Mesenchymal stem cell (in vitro differentiated cells and primary cell): ENCODE data around the gene DNAJC30.
"Not testable (repeated sequence)": the region's sequence is repeated elsewhere in the genome, so short reads cannot be mapped to it uniquely, and the experiment has no call there.

Experiments used
- DNase-seq: peaks from one replicate; pipeline ENCODE4 v3.0.0-alpha.2; 2013
- H2AFZ ChIP-seq: one replicate; pipeline ENCODE4 v1.6.1; 2013; ENCODE audit warnings: low read depth, mild to moderate bottlenecking, control low read depth, inconsistent platforms, low read length, moderate library complexity
- H2AK5ac ChIP-seq: 2 replicates; pipeline ENCODE4 v1.6.1; 2013; ENCODE audit warnings: low read length, moderate library complexity, mild to moderate bottlenecking, inconsistent platforms; ENCODE audit not compliant: severe bottlenecking
- H2BK120ac ChIP-seq: one replicate; pipeline ENCODE4 v1.6.1; 2013; ENCODE audit warnings: low read depth, mild to moderate bottlenecking, inconsistent platforms, low read length, moderate library complexity
- H2BK12ac ChIP-seq, 2 experiments: one replicate each; pipeline ENCODE4 v1.6.1; 2013; ENCODE audit warnings: inconsistent platforms in 2 of 2, low read length in 2 of 2, mild to moderate bottlenecking in 2 of 2, moderate library complexity in 2 of 2, control low read depth in 1 of 2
- H2BK15ac ChIP-seq: one replicate; pipeline ENCODE4 v1.6.1; 2013; ENCODE audit warnings: mild to moderate bottlenecking, low read depth, inconsistent platforms; ENCODE audit not compliant: poor library complexity, severe bottlenecking
- H2BK5ac ChIP-seq: 2 replicates; pipeline ENCODE4 v1.6.1; 2013; ENCODE audit warnings: low read depth, mild to moderate bottlenecking, low read length, control low read depth, inconsistent platforms; ENCODE audit not compliant: poor library complexity, severe bottlenecking
- H3K14ac ChIP-seq, 2 experiments: one replicate each; pipeline ENCODE4 v1.6.1; 2013; ENCODE audit warnings: inconsistent platforms in 2 of 2, low read length in 2 of 2, control low read depth in 1 of 2, mild to moderate bottlenecking in 1 of 2, moderate library complexity in 1 of 2
- H3K18ac ChIP-seq, 2 experiments: one replicate each; pipeline ENCODE4 v1.6.1; 2013; ENCODE audit warnings: inconsistent platforms in 2 of 2, low read length in 2 of 2, control low read depth in 1 of 2, low read depth in 1 of 2, mild to moderate bottlenecking in 1 of 2
- H3K23ac ChIP-seq, 2 experiments: one replicate each; pipeline ENCODE4 v1.6.1; 2013; ENCODE audit warnings: inconsistent platforms in 2 of 2, low read length in 2 of 2, mild to moderate bottlenecking in 2 of 2, moderate library complexity in 2 of 2, control low read depth in 1 of 2
- H3K27ac ChIP-seq: 2 replicates; pipeline ENCODE4 v1.5.1; 2013; ENCODE audit warnings: mild to moderate bottlenecking, moderate library complexity, low read length, control low read depth, inconsistent platforms; ENCODE audit not compliant: poor library complexity, severe bottlenecking
- H3K27me3 ChIP-seq, 2 experiments: 2 replicates each; pipeline versions ENCODE4 v1.6.1 to v1.7.0; 2013; ENCODE audit warnings: low read length in 2 of 2, mild to moderate bottlenecking in 2 of 2, moderate library complexity in 2 of 2, control low read depth in 1 of 2, inconsistent platforms in 1 of 2; ENCODE audit not compliant: control insufficient read depth in 1 of 2, insufficient read depth in 1 of 2
- H3K36me3 ChIP-seq, 2 experiments: 2 replicates each; pipeline versions ENCODE4 v1.6.1 to v1.7.0; 2013; ENCODE audit warnings: low read length in 2 of 2, control low read depth in 1 of 2, inconsistent platforms in 1 of 2, low read depth in 1 of 2, mild to moderate bottlenecking in 1 of 2; ENCODE audit not compliant: insufficient read depth in 2 of 2, control insufficient read depth in 1 of 2
- H3K4ac ChIP-seq, 2 experiments: one replicate each; pipeline ENCODE4 v1.6.1; 2013; ENCODE audit warnings: inconsistent platforms in 2 of 2, low read length in 2 of 2, mild to moderate bottlenecking in 2 of 2, moderate library complexity in 2 of 2, control low read depth in 1 of 2, low read depth in 1 of 2
- H3K4me1 ChIP-seq: 2 replicates; pipeline ENCODE4 v1.6.1; 2013; ENCODE audit warnings: low read depth, low read length, control low read depth; ENCODE audit not compliant: control insufficient read depth, insufficient read depth
- H3K4me2 ChIP-seq: 2 replicates; pipeline ENCODE4 v1.6.1; 2013; ENCODE audit warnings: low read length, mild to moderate bottlenecking, inconsistent platforms; ENCODE audit not compliant: poor library complexity, severe bottlenecking
- H3K4me3 ChIP-seq, 2 experiments: 2 replicates each; pipeline versions ENCODE4 v1.5.1 to v1.7.0; 2013; ENCODE audit warnings: low read length in 2 of 2, mild to moderate bottlenecking in 2 of 2, control low read depth in 1 of 2, low read depth in 1 of 2; ENCODE audit not compliant: insufficient read depth in 1 of 2
- H3K79me1 ChIP-seq: replicated peaks from 2 replicates; pipeline ENCODE4 v1.6.1; 2013; ENCODE audit warnings: mild to moderate bottlenecking, control low read depth, low read length, inconsistent platforms; ENCODE audit not compliant: poor library complexity, severe bottlenecking
- H3K9ac ChIP-seq: 2 replicates; pipeline ENCODE4 v1.7.0; 2013; ENCODE audit warnings: mild to moderate bottlenecking, low read length, moderate library complexity
- H3K9me3 ChIP-seq: 2 replicates; pipeline ENCODE4 v1.7.0; 2013; ENCODE audit warnings: mild to moderate bottlenecking, low read length; ENCODE audit not compliant: control insufficient read depth
- H4K8ac ChIP-seq: one replicate; pipeline ENCODE4 v1.6.1; 2013; ENCODE audit warnings: inconsistent platforms, mild to moderate bottlenecking, low read length, moderate library complexity
- H4K91ac ChIP-seq: one replicate; pipeline ENCODE4 v1.6.1; 2013; ENCODE audit warnings: mild to moderate bottlenecking, low read length, inconsistent platforms
- WGBS: methylation state at CpG from one replicate; pipeline ENCODE4 v1.1.7; 2013; ENCODE audit warnings: mixed read lengths; 5-methylcytosine and 5-hydroxymethylcytosine counted together

Gene DNAJC30

GRCh38 chr7:73680501-73680900, 2.8 kb downstream of the DNAJC30 start:
- no peak overlapping the region for H3K18ac ChIP-seq
- no peak overlapping the region for H3K4me2 ChIP-seq
- H3K9me3 ChIP-seq: no peaks in the 10 kb centered on the region
- H3K14ac ChIP-seq: no peak overlapping the region
- H3K23ac ChIP-seq: no peak overlapping the region
- H2BK12ac ChIP-seq: no peak overlapping the region
- H2BK120ac ChIP-seq: no peak overlapping the region
- H2BK5ac ChIP-seq: no peak overlapping the region
- no peak overlapping the region for H3K27ac ChIP-seq
- peak overlapping the region; percentile 33 for H3K9ac ChIP-seq
- H3K4me1 ChIP-seq: peaks cover 32% of the 10 kb centered on the region
- peaks cover 40% of the 10 kb centered on the region for H3K79me1 ChIP-seq
- no peak overlapping the region for H2AK5ac ChIP-seq
- H3K27me3 ChIP-seq: no peaks in the 10 kb centered on the region
- H3K36me3 ChIP-seq: peaks cover 22 to 26% of the 10 kb centered on the region in 2 experiments
- no peak overlapping the region for H2AFZ ChIP-seq
- WGBS: 95% methylated on average over 7 of the region's 7 CpGs
- no peak overlapping the region for H3K4ac ChIP-seq
- DNase-seq: no peak
- no peak overlapping the region for H2BK15ac ChIP-seq
- H3K4me3 ChIP-seq: no peak overlapping the region
- no peak overlapping the region for H4K8ac ChIP-seq
- no peak overlapping the region for H4K91ac ChIP-seq

GRCh38 chr7:73679709-73680108, 3.5 kb downstream of the DNAJC30 start:
- H3K27me3 ChIP-seq: no peaks in the 10 kb centered on the region
- H4K8ac ChIP-seq: no peak overlapping the region
- H3K14ac ChIP-seq: no peak overlapping the region
- H3K4ac ChIP-seq: no peak overlapping the region
- H3K27ac ChIP-seq: no peak overlapping the region
- DNase-seq: no peak
- H3K79me1 ChIP-seq: peaks cover 35% of the 10 kb centered on the region
- no peak overlapping the region for H3K23ac ChIP-seq
- H3K18ac ChIP-seq: no peak overlapping the region
- peak overlapping the region; percentile 33 for H3K9ac ChIP-seq
- H3K4me3 ChIP-seq: no peak overlapping the region
- peaks cover 19 to 26% of the 10 kb centered on the region in 2 experiments for H3K36me3 ChIP-seq
- no peak overlapping the region for H3K4me2 ChIP-seq
- no peak overlapping the region for H2BK120ac ChIP-seq
- no peak overlapping the region for H2BK5ac ChIP-seq
- H2BK12ac ChIP-seq: no peak overlapping the region
- no peak overlapping the region for H4K91ac ChIP-seq
- no peak overlapping the region for H2AFZ ChIP-seq
- H2BK15ac ChIP-seq: no peak overlapping the region
- H2AK5ac ChIP-seq: no peak overlapping the region
- 100% methylated on average over 2 of the region's 2 CpGs for WGBS
- no peaks in the 10 kb centered on the region for H3K9me3 ChIP-seq
- H3K4me1 ChIP-seq: peaks cover 26% of the 10 kb centered on the region

DNA sequence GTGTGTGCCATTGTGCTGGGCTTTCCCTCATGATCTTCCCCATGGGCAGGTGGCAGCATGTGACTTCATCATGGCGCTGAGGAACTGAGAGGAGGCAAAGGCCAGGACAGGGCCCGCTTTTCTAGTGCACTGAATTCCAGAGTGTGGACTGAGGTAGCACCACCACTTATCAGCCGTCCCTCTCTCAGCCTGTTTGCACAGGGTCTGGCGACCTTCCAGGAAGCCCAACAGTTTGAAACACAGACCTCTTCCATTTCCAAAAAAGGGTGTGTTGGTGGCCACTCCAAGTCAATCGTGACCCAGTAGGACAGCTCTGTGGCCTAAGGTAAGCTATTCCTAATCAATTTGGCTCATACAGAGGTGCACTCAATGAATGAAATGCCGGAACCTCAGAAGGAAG, 4.4 kb downstream of the DNAJC30 start:
- no peak overlapping the region for H3K27ac ChIP-seq
- H2BK15ac ChIP-seq: no peak overlapping the region
- no peak overlapping the region for H2BK5ac ChIP-seq
- WGBS: 97% methylated on average over 6 of the region's 6 CpGs
- H3K9ac ChIP-seq: no peak overlapping the region
- no peak overlapping the region for H2AK5ac ChIP-seq
- H3K79me1 ChIP-seq: peaks cover 34% of the 10 kb centered on the region
- no peak for DNase-seq
- no peak overlapping the region for H4K91ac ChIP-seq
- no peak overlapping the region for H3K4ac ChIP-seq
- no peak overlapping the region for H3K23ac ChIP-seq
- H2AFZ ChIP-seq: no peak overlapping the region
- no peak overlapping the region for H3K4me2 ChIP-seq
- H3K9me3 ChIP-seq: no peaks in the 10 kb centered on the region
- no peak overlapping the region for H2BK12ac ChIP-seq
- no peak overlapping the region for H3K18ac ChIP-seq
- H4K8ac ChIP-seq: no peak overlapping the region
- peaks cover 19 to 26% of the 10 kb centered on the region in 2 experiments for H3K36me3 ChIP-seq
- H3K4me3 ChIP-seq: no peak overlapping the region
- no peaks in the 10 kb centered on the region for H3K27me3 ChIP-seq
- H3K14ac ChIP-seq: no peak overlapping the region
- no peak overlapping the region for H2BK120ac ChIP-seq
- peaks cover 19% of the 10 kb centered on the region for H3K4me1 ChIP-seq

GRCh38 chr7:73676062-73676461, 7.2 kb downstream of the DNAJC30 start:
- peaks cover 21% of the 10 kb centered on the region for H3K79me1 ChIP-seq
- not testable (repeated sequence) for H4K91ac ChIP-seq, DNase-seq, H3K23ac ChIP-seq, H3K14ac ChIP-seq, H3K4ac ChIP-seq, H3K9me3 ChIP-seq, H2BK15ac ChIP-seq, H2BK12ac ChIP-seq, H3K9ac ChIP-seq, H3K18ac ChIP-seq, H2AFZ ChIP-seq, H3K27ac ChIP-seq, H2BK5ac ChIP-seq, H3K4me2 ChIP-seq, H3K4me3 ChIP-seq, H3K4me1 ChIP-seq, H3K27me3 ChIP-seq, H2AK5ac ChIP-seq, H2BK120ac ChIP-seq, H4K8ac ChIP-seq
- 79% methylated on average over 9 of the region's 9 CpGs for WGBS
- H3K36me3 ChIP-seq: peaks cover 22 to 32% of the 10 kb centered on the region in 2 experiments
